WI38 (cell line): Measurements from ENCODE around the gene ZBTB16.

ENCODE experiments used
- H3K4me3 ChIP-seq: 2 replicates; pipeline ENCODE4 v1.5.1; 2011; ENCODE audit warnings: low read depth, mild to moderate bottlenecking, control low read depth, low read length
- CTCF ChIP-seq: IDR thresholded peaks from 2 replicates; pipeline ENCODE4 v1.5.1; 2012; ENCODE audit warnings: low read depth, mild to moderate bottlenecking, control low read depth, low read length

ZBTB16 gene

DNA sequence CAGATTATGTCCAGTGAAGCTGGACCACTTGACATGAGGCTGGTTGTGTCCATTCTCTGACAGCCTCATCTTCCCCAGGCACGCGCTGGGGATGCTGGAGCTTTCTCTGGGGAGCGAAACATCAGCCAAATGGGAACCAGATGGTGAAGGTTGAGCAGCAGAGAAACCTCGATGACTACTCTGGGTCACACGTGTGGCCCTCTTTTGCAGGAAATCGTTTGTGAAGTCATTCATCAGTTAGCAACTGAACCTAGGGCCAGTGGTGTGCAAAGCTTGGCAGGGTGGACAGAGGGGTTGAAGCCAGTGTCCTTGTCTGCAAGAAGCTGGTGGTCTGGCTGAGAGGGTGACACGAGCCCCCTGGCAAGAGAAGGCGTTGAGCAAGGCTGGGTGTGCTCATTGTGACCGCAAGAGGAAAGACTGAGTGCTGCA is 109.8 kb downstream of the ZBTB16 start:
- no peak for TF ChIP-seq CTCF
- no peak overlapping the region for H3K4me3 ChIP-seq

- H3K4me3 ChIP-seq, result no peak overlapping the region
- no peak for TF ChIP-seq CTCF
Observed at GRCh38 chr11:114169821-114170220, 110.3 kb downstream of the ZBTB16 start.

GRCh38 chr11:114170226-114170625 is 110.7 kb downstream of the ZBTB16 start:
- no peak for TF ChIP-seq CTCF
- H3K4me3 ChIP-seq, result no peak overlapping the region

- no peak for TF ChIP-seq CTCF
- H3K4me3 ChIP-seq, result no peak overlapping the region
Observed at GRCh38 chr11:114171257-114172054, 111.9 kb downstream of the ZBTB16 start.

- no peak overlapping the region for H3K4me3 ChIP-seq
- no peak for TF ChIP-seq CTCF
Observed at GRCh38 chr11:114172055-114172861, 112.7 kb downstream of the ZBTB16 start.

DNA sequence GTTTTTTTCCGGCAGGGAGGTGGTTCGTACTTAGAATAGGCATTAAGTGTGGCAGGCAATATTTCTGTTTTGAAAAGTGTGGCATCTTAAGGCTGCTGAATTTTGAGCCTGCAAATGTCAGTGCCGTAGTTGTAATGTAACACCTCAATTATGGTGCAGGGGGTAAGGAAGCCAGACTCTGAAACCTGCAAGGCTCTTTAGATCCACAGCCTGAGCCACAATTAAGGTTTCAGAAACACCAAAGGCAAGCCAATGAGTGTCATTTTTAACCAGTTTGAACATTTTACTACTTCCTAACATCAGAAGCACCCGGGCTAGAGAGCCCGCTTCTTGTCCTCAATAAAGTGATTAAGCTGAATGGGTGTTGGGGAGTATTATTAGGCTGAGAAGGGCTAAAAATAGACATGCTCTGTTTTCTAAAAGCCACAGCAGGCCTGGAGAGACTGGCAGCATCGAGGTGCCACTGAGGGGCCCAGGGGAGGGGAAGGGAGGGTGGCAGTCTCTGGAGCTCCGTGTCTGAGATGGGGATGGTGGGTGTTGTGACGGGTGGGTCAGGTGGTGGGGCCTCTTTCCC is 113.4 kb downstream of the ZBTB16 start:
- H3K4me3 ChIP-seq, result no peak overlapping the region
- TF ChIP-seq CTCF, result no peak
